IMR-90 (cell line): ENCODE data around the gene CHN1.

Experiments
- CTCF ChIP-seq: conservative IDR thresholded peaks from 2 replicates; pipeline ENCODE4 v1.5.1; 2012; ENCODE audit warnings: mild to moderate bottlenecking, low read depth, low read length, improper control_type of control experiment
- ELK1 ChIP-seq: fragments of 150-350 bp; IDR thresholded peaks from 2 replicates; pipeline ENCODE4 v1.6.1; 2016; ENCODE audit warnings: low read depth, mild to moderate bottlenecking, low read length, moderate library complexity, borderline replicate concordance
- MAFK ChIP-seq: IDR thresholded peaks from 2 replicates; pipeline ENCODE4 v1.6.1; 2012; ENCODE audit warnings: low read depth, low read length, improper control_type of control experiment
- MAZ ChIP-seq: IDR thresholded peaks from 2 replicates; pipeline ENCODE4 v1.6.1; 2012; ENCODE audit warnings: low read depth, mild to moderate bottlenecking, low read length, improper control_type of control experiment, moderate library complexity, borderline replicate concordance
- POLR2A ChIP-seq: IDR thresholded peaks from 2 replicates; pipeline ENCODE4 v1.6.1; 2012; ENCODE audit warnings: mild to moderate bottlenecking, low read depth, low read length
- RAD21 ChIP-seq: IDR thresholded peaks from 2 replicates; pipeline ENCODE4 v1.6.1; 2012; ENCODE audit warnings: low read length, improper control_type of control experiment
- RCOR1 ChIP-seq: IDR thresholded peaks from 2 replicates; pipeline ENCODE4 v1.6.1; 2012; ENCODE audit warnings: mild to moderate bottlenecking, low read length, improper control_type of control experiment; ENCODE audit not compliant: insufficient replicate concordance
- RFX5 ChIP-seq: IDR thresholded peaks from 2 replicates; pipeline ENCODE4 v1.8.0; 2012; ENCODE audit warnings: low read depth, mild to moderate bottlenecking, low read length, moderate library complexity

- TF ChIP-seq CTCF (peak; percentile 84), POLR2A (no peak), RFX5 (no peak), MAZ (no peak), RCOR1 (no peak), MAFK (no peak), ELK1 (no peak), RAD21 (peak; percentile 84)
Observed at GRCh38 chr2:174985614-174986013, 19.6 kb downstream of the CHN1 start.
